ENCODE measurements around the gene EDN2.

DNA sequence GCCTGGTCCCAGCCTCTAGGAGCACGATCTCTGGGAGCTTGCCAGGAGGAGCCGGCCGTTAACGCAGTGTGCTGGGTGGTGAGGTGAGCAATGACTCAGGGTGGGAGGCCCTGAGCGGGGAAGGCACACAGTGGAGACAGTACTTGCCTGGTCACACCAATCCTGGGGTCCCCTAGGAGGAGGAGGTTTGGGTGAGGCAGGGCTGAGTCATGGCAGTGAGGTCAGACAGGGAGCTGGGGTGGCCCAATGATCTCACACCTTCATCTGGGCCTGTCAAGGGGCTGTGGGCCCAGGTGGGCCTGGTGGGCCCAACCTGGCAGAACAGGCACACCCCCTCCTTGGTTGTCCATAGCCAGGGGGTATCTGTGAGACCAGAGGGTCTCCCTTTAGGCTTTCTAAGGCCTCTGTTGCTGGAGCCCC, 8.6 kb upstream of the EDN2 start:
- TF ChIP-seq EZH2phosphoT487 (IDR thresholded peaks at IDR 0.05; ENCODE audit: insufficient read depth, low read depth) (no peak), EZH2 (IDR thresholded peaks at IDR 0.05; ENCODE audit: insufficient read depth, poor library complexity, severe bottlenecking) (no peak)
